HG03135 (cell line): ENCODE data around the gene CYP17A1.

ENCODE experiments used
- ATAC-seq: cut with Tn5 transposase; IDR thresholded peaks from one replicate; pipeline ENCODE4 v1.9.1; 2021; ENCODE audit warnings: mild to moderate bottlenecking, moderate library complexity; ENCODE audit not compliant: unreplicated experiment

CYP17A1 gene

DNA sequence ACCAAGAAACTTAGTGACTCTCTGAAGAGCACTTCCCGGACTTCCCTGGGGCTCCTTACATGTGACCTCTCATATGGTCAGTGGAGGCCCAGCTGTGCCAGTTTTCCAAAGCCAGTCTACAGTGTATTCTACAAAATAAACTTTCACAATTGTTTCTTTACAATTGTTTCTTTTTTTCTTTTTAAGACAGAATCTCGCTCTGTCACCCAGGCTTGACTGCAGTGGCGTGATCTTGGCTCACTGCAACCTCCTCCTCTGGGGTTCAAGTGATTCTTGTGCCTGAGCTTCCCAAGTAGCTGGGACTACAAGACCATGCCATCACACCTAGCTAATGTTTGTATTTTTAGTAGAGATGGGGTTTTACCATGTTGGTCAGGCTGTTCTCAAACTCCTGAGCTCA lies 25.9 kb downstream of the CYP17A1 start:
- ATAC-seq: no peak

DNA sequence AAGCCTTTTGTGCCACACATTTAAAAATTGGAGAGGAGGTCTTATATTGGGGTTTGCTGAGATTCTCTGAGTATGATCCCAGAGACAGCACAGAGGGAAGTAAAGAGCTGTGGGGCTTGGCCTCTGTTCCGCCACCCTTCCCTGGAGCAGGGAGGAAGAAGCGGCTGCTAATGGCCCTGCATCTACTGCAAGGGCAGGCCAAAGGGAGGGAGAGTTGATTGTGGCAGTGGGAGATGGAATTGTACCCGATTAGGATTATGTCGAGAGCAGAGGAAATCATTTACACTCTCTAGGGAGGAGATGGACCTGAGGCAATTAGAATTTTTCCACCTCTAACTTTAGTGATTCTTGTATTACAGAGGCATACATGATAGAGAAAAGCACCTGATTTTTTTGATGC lies 28.8 kb downstream of the CYP17A1 start:
- no peak for ATAC-seq

DNA sequence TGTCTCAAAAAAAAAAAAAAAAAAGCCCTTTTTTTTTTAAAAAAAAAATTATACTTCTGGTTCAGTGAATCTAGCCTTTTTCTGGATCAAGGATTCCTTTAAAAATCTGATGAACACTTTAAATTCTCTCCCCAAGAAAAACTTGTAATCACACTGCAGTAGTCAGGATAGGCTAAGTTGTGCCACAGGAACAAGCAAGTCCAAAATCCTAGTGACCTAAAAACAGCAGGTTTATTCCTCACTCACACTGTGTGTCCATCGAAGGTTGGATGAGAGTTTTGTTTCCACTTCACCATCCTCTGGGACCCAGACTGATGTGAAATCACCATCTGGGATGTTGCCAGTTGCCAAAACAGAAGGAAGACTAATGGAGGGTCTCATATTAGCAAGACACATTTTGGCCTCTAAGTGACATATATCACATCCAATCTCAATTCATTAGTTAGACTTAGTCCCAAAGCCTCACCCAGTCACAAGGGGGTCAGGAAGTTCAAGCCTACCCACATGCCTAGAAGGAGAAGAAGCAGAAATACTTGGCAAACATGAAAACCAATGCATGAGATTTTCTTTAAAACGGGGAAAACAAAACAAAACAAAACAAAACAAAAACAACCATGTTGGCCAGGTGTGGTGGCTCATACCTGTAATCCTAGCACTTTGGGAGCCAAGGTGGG lies 32.7 kb downstream of the CYP17A1 start:
- ATAC-seq: no peak

DNA sequence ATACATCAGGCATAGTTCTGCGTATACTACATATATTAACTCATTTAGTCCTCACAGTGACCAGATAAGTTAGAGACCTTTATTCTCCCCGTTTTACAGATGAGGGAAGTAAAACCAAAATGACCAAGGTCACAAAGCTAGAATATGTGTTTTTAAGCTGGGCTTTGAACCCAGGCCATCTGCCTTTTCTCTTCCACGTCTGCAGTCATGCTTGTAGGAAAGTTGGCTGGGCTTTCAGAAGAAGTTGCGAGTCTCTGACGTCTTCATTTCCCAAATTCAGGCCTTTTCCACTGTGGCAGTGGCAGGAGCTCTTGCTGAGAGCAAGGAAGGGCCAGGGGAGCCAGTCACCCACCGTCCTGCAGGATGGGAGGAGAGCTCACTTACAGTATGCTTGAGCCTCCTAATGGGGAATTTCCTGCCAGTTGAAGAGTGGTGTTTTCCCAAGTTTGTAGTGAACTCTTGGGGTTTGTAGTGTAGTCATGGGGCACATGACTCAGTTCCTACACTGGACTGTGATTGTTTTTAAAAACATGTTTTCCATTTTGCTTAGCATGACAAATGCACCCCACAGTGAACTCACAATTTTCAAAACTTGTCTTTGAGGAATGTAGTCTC lies 34.2 kb downstream of the CYP17A1 start:
- ATAC-seq: no peak

DNA sequence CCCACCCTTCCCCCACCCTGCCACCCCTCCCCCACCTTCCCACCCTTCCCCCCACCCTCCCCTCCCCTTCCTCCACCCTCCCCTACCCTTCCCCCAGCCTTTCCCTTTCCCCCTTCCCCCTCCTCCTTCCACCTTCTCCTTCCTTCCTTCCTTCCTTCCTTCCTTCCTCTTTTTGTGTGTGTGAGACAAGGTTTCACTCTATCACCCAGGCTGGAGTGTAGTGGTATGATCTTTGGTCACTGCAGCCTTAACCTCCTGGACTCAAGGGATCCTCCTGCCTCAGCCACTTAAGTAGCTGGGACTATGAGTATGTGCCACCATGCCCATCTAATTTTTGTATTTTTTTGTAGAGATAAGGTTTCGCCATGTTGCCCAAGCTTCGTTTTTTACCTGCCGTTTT lies 35.2 kb downstream of the CYP17A1 start:
- no peak for ATAC-seq

DNA sequence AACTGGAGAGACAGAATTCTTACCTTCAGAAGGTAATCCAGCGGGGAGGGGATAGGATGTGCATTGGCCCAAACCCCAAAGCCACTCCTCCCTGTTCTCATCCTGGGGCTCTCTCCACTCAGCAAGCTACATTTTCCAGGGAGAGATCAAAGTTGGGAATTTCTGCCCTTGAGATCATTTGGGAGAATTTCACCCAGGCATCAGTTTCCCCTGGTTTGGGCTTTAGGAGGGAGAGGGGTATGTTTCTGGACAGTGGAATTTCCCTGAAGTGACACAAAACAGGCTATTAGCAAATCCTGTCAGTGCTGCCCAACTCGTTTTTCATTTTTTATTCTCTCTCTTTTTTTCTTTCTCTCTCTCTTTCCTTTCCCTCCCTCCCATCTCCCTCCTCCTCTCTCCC lies 35.7 kb downstream of the CYP17A1 start:
- ATAC-seq: no peak

DNA sequence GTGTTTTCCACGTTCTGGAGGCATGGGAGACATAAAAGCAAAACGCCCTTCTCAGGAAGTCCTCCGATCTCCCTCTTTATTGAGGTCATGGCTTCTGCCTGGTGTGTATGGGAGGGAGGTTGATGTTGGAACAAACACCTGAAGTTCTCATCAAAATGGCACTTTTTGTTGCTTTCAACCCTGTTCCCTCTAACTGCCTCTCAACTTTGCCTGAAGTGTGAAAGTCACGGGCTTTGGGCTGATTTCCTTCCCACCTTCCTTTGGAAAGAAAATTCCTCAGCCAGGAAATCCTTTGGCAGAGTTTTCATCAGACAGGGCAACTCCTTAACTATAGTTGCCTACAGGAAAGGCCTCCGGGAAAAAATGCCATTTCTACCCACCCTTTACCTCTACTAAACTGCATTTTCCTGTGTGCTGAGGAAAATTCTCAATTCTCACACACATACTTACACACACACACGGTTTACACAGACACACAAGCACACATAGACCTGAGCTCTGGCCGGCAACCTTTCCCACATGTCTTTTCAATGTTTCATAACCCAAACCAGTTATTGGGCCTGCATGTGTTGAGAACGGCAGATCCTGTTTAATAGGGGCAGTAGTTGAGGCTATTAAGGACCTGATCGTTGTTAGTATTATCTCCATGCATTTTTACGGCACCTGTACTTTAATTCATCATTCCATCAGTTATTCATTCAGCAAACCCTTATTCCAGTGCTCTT lies 36.4 kb downstream of the CYP17A1 start:
- no peak for ATAC-seq

DNA sequence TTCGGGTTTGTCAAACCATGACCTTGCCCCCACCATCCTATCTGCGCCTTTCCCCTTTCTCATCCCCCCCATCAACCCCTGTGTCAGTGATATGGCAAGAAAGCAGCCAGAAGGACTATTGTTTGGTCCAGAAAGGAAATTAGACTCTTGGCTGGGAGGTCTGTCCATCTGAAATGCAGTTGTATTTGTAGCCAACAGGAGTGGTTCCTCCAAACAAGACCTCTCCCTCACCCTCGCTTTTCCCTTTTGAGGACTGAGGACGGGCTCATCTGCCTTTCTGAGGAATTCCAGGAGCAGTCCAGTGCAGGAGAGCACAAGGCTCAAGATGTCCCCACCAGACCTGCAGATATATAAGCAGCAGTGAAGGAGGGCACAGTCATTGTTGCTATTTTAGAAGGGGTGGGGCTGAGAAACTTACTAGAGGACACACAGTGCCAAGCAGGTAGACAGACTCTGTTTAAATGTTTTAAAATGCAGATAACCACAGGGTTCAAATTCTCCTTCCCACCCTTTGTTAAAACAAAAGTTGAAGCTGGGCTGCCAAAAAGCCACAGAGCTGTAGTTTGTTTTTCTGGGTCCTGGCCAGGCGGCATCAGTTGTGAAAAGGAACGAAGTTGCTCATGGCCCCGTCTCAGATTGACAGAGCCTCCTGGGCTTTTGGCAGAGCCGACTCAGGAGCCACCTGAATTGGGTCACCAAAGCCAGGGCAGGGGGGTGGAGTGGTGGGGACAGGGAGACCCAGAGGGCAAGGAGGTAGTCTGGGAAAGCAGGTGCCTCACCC lies 37.3 kb downstream of the CYP17A1 start:
- ATAC-seq: no peak

DNA sequence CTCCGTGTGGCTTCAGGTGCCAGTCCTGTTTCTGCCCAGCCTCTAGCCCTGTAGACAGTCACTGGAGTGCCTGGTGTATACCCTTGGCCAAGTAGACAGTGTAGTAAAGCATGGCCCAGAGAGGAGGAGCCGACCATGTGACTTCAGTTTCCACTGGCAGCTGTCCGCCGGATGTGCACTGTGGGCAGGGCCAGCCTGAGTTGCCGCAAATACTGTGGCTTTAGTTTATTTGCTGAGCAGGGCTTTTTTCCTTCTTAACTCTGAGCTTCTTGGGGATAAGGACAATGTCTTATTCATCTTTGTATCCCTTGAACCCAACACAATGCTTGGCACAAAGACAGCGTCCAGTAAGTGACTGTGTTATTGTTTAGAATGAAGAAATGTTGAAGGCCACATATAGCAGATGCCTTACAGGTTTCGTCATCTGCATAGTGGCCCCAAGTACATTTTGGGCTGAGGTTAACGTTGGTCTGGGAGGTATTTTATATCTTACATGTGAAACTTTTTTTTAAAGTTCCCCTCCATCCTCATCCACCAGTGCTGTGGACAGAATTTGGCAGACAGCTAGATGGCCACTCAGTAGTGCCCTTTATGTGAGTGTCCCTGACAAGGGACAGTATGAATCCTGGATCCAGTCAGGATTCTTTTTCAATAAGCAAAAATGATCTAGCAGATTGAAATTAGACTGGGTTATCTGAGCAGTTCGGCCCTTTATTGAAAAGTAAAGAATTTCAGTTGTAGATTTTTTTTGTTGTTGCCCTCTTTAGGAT lies 40.6 kb downstream of the CYP17A1 start:
- peak; percentile 97 for ATAC-seq

DNA sequence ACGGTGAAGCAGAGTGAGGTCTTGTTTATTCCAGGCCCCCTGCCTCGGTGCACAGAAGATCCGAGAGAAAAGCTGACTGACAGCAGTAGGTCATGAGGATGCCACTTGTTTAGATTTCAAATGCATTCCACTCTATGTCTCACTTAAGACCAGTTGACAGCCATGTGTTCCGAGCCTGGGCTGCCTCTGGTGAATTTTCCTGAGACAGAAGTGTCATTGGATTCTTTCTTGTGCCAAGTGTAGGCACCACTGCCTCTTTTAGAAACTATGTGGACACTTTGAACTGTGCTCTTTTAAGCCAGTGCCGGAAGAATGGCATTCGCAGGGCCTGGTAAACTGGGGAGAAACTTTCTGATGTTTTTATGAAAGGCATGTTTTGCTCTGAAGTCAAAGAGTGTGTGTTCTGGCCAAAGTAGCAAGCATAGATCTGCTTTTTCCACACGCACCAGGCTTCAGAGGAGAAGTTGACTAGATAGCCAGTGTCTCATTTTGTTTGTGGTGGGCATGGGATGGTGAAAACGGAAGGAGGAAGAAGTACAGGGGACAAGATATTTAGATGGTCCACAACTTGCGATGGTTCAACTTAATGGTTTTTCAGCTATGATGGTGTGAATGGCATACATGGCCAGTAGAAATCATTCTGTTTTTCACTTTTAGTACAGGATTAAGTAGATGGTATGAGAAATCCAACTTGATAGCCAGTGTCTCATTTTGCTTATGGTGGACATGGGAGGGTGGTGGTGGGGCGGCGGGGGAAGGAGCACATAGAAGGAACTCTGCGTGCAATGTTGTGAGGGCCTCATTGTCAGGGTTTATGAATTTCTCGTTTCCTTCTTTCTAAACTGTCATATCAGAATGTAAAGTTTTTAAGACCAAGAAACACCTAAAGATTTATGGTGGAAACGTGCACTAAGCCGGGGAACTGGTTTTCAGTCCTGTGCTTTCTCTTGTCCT lies 41.5 kb downstream of the CYP17A1 start:
- peak; percentile 19 for ATAC-seq

DNA sequence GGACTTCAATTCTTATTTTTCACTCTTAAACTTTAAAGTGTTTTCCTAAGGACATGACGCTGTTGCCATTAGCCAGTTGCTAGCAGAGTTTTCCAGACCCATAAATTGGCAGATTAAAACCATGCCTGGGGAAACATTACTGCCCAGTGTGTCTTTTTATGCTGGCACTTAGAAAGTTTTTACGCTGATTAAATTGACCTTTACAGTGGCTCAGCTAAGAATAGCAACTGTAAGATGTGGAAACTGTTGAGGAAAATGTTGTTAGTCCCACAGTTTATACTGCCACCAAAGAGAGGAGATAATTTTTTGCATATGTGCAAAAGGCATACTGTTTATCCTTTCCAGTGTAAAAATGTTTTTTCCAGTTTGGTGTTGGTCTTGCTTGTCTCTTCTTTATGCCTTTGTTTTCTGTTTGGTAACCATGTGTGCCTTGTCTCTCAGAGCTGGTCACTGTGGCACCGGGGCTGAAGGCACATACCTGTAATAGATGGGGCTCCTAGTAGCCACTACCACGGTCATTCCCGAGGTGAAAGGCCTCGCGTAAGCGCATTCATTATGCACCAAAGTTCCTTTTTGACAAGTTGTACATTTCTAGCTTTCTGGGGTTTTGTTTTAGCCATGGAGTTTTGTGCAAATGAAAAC lies 45.3 kb downstream of the CYP17A1 start:
- ATAC-seq: no peak

DNA sequence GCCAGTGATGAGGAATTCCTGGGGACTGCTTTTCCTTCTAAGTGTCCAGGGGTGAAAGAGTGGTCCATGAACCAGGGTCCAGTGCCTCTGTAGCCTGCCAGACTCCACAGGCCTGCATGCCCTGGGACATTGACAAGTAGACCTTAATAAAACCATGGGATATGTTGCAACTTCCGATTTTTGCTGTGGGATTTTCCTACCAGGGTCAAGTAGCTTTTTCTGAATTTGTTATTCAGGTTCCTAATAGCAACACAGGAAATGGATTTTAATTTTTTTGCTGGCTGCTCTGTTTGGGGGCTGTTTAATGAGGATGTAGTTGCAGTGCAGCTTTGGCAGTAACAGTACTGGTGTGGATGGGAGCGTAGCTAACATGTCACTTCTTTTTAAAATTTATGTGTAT lies 51.4 kb downstream of the CYP17A1 start:
- ATAC-seq: no peak

DNA sequence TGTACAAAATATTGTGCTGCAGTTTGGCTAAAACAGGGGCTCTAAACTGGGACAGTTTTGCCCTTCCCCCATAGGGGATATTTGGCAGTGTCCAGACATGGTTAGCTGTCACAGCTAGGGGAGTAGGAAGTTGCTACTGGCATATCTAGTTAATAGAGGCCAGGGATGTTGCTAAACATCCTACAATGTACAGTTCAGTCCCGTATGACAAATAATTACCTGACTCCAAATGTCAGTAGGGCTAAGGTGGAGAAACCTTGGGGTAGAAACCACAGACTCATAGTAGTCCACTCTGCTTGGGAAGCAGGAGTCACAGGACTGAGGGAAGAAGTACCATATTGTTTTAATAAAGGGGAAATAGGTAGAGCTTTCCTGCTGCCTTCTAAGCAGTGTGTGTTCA lies 53.6 kb downstream of the CYP17A1 start:
- ATAC-seq: no peak

DNA sequence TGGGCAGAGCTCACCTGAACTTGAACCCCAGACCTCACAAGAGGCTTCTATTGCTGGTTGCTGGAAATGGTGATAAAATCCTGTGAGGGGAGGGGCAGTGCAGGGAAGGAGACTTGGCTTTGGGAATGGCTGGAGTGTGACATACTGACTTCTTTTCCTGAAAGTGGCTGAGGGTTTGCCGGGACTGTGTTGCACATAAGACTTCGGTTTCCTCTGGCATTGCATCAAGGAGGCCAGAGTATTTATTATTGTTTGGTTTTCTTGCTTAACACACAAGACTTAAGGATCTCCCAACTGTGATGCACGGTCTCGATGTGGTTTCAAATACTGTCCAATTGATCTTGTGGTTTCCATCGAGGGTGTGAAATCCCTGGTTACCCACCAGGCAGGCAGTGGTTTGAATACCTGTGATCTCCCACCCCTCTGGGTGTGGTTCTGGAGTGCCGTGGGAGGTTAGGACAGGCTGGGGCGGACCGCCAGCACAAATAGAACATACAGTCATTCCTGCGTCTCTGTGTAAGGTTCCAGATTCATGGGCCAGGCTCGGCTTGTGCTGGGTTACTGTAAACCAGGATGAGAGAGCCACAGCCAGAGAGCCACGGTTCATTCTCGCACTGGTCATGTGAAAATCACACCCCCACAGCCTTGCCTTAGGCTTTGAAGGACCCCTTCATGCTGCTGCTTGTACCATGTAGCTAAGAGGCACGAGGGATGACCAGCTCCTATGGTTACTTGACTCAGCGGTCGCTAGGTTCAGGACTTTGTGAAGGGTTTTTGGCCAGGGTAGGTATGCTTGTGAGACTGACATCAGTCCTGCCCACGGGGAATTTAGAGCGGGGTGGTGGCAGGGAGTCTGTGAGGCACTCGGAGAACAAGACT lies 54.3 kb downstream of the CYP17A1 start:
- no peak for ATAC-seq

DNA sequence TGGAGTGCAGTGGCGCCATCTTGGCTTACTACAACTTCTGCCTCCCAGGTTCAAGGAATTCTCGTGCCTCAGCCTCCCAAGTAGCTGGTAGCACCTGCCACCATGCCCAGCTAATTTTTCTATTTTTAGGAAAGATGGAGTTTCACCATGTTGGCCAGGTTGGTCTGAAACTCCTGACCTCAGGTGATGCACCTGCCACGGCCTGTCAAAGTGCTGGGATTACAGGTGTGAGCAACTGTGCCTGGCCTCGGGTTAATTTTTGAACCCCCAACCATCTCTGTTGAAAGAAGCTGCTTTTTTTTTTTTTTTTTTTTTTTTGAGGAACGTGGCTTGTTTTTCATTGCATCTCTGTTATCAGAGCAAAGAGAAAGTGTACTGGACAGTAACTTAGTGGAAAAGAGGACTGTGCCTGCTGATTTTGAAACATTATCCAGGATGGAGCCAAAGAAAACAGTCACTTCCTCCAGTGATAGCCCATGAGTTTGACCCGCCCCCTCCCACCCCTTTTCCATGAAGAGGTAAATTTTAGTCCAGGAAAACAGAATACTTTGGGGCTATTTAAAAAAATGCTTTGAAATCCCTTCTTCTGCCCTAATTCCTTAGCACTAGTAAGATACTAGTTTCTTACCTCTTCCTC lies 55.2 kb downstream of the CYP17A1 start:
- ATAC-seq: no peak

DNA sequence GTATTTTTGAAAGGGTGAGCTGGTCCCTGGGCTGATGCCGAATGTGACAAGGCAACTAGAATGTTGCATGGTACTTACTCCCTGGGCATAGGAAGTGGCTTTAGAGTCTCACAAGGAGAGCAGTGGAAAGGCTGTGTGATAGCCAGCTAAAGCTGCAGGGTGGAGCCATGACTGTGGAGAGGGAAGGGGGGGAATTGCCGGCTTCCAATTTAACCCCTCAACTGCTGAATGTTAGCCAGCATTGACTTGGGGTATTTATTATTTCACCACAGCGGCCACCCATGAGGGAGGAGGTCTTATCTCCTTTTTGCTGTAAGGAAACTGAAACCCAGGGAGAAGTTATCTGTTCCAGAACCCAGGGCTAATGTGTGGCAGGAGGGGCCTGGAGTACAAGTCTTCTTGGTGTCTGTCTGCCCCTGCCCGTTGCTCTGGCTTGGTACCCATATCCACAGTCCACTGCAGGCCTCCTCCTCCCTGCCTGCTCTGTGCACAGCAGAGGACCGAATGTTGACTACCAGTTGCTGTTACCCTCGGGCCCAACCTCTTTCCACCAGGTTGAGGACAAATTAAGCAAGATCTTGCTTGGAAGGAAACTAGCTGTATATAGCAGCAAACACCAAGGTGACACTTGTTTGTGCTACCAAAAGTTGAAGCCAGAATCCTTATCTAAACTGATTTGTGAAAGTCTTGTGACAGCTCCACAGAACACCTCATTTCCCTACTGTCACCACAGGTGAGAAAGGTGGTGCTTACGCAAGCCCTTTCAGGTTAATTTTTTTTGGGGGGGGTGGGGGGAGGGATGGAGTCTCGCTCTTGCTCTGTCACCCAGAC lies 55.9 kb downstream of the CYP17A1 start:
- no peak for ATAC-seq
